Fibroblast of mammary gland (primary cell): ENCODE data around the gene FAM153A.
"Not testable (repeated sequence)": the region's sequence is repeated elsewhere in the genome, so short reads cannot be mapped to it uniquely, and the experiment has no call there.

ENCODE experiments used
- DNase-seq: peaks from one replicate; pipeline ENCODE4 v3.0.0-alpha.2; 2010; ENCODE audit warnings: low read depth
- H3K4me3 ChIP-seq: 2 replicates; pipeline ENCODE4 v1.5.1; 2011; ENCODE audit warnings: low read depth, mild to moderate bottlenecking, low read length, moderate library complexity; ENCODE audit not compliant: control insufficient read depth

The FAM153A gene

GRCh38 chr5:177763737-177764508 is 18.8 kb downstream of the FAM153A start:
- DNase-seq, H3K4me3 ChIP-seq: not testable (repeated sequence)

GRCh38 chr5:177760954-177761353 is 21.7 kb downstream of the FAM153A start:
- H3K4me3 ChIP-seq, result not testable (repeated sequence)
- peak; percentile 0 for DNase-seq

DNA sequence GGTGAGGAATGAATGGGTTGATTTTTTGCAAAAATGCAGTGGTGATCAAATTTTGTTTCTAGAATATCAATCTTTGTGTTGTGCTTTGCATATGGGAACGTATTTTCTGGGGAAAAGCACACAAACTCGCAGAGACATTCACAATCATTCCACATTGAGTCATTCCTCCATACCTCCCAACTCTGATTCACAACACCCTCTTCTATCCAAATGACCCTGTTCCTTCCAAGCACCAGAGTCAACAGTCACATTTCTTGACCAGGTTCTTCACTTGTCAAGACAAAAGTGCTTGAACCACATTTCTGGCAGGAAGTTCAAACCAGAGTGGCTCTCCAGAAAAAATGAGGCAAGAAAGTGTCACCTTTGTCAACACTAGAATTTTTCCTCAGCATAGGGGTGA is 35.3 kb downstream of the FAM153A start:
- not testable (repeated sequence) for H3K4me3 ChIP-seq, DNase-seq

DNA sequence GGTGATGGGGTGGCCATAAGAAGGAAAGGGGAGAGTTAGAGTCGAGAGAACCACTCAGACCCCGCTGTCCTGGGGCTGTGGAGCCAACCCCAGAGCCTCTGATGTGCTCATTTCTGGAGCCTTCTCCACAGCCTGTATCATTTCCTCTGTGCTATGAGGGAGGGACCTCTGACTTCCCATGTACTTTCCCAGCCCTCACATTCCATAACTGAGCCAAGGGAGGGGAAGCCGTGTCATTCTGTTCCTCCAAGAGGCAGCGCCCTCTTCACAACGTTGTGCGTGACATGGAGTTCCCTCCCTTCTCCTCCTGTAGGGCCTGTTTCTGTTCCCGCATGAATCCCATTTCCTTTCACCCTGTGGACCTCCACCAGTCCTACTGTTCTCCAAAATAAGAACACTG is 57.8 kb downstream of the FAM153A start:
- DNase-seq, H3K4me3 ChIP-seq: not testable (repeated sequence)

GRCh38 chr5:177723831-177724485 is 58.7 kb downstream of the FAM153A start:
- DNase-seq, H3K4me3 ChIP-seq: not testable (repeated sequence)

DNA sequence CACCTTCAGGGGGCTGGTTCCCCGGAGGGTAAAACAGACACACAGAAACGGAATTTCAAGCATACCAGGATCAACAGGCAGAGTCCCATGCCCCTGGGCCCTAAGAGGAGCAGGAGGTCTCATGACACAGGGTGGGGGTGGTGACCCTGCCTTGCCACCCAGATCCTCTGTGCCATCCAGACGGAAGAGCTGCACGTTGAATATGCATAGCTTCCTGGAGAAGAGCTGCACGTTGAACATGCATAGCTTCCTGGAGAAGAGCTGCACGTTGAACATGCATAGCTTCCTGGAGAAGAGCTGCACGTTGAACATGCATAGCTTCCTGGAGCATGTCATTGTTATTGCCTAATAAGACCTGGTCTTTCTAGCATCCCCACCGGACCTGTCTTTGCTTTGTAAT is 59.9 kb downstream of the FAM153A start:
- DNase-seq, H3K4me3 ChIP-seq: not testable (repeated sequence)

- H3K4me3 ChIP-seq, DNase-seq: not testable (repeated sequence)
Observed at GRCh38 chr5:177719989-177720388, 62.7 kb downstream of the FAM153A start.

GRCh38 chr5:177715423-177715822 is 67.3 kb downstream of the FAM153A start:
- H3K4me3 ChIP-seq, DNase-seq: not testable (repeated sequence)

GRCh38 chr5:177696100-177696499 is 86.6 kb downstream of the FAM153A start:
- not testable (repeated sequence) for H3K4me3 ChIP-seq

DNA sequence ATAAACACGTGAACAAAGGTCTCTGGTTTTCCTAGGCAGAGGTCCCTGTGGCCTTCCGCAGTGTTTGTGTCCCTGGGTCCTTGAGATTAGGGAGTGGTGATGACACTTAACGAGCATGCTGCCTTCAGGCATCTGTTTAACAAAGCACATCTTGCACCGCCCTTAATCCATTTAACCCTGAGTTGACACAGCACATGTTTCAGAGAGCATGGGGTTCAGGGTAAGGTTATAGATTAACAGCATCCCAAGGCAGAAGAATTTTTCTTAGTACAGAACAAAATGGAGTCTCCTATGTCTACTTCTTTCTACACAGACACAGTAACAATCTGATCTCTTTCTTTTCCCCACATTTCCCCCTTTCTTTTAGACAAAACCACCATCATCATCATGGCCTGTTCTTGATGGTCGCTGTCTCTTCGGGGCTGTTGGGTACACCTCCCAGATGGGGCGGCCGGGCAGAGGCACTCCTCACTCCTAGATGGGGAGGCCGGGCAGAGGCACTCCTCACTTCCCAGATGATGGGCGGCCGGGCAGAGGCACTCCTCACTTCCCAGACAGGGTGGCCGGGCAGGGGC is 87.3 kb downstream of the FAM153A start:
- DNase-seq, H3K4me3 ChIP-seq: not testable (repeated sequence)

More at GRCh38 chr5:177696100-177696499, 86.6 kb downstream of the FAM153A start:
- DNase-seq, result not testable (repeated sequence)

DNA sequence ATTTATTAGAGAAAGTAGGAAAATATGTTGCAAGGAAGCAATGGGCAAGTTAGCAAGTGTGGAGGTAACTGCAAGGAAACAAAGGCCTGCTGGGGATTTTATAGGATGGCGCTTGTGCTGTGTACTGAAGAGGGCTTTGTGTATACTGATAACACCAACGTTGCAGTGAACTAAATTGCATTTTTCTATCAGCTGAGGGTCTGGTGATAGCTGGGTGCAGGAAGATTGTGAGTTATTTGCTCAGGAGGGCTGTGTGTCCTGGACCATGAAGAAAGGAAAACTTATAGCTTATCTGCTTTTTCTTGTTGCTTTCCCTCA is 88.2 kb downstream of the FAM153A start:
- DNase-seq, H3K4me3 ChIP-seq: not testable (repeated sequence)

GRCh38 chr5:177693671-177694517 is 88.8 kb downstream of the FAM153A start:
- DNase-seq, H3K4me3 ChIP-seq: not testable (repeated sequence)

- not testable (repeated sequence) for DNase-seq, H3K4me3 ChIP-seq
Observed at GRCh38 chr5:177692969-177693368, 89.7 kb downstream of the FAM153A start.

DNA sequence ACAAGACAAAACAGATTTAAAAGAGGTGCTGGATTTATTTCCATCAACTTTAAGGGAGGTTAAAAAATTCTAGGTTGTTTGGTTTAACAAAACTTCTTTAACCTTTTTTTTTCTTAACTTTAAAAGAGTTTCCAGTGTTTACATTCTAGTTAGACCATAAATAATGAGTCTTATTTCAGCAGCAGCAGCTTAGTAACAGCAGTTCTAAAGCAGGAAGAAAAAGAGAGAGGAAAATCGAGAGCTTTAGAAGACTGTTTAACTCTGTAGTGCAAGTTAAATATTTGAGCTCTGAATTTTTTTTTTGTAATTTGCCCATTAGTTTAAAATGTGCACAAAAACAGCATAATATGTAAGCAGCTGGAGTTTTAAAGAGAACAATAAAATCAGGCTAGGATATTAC is 90.2 kb downstream of the FAM153A start:
- DNase-seq, H3K4me3 ChIP-seq: not testable (repeated sequence)

DNA sequence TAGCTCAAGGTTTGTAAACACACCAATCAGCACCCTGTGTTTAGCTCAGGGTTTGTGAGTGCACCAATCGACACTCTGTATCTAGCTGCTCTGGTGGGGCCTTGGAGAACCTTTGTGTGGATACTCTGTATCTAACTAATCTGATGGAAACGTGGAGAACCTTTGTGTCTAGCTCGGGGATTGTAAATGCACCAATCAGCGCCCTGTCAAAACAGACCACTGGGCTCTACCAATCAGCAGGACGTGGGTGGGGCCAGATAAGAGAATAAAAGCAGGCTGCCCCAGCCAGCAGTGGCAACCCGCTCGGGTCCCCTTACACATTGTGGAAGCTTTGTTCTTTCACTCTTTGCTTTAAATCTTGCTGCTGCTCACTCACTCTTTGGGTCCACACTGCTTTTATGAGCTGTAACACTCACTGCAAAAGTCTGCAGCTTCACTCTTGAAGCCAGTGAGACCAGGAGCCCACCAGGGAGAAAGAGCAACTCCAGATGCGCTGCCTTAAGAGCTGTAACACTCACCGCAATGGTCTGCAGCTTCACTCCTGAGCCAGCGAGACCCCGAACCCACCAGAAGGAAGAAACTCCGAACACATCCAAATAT is 93.6 kb downstream of the FAM153A start:
- DNase-seq, H3K4me3 ChIP-seq: not testable (repeated sequence)

DNA sequence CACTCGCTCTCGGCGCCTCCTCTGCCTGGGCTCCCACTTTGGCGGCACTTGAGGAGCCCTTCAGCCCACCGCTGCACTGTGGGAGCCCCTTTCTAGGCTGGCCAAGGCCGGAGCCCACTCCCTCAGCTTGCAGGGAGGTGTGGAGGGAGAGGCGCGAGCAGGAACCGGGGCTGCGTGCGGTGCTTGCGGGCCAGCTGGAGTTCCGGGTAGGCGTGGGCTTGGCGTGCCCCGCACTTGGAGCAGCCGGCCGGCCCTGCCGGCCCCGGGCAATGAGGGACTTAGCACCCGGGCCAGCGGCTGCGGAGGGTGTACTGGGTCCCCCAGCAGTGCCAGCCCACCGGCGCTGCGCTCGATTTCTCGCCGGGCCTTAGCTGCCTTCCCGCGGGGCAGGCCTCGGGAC is 94.6 kb downstream of the FAM153A start:
- not testable (repeated sequence) for DNase-seq, H3K4me3 ChIP-seq

DNA sequence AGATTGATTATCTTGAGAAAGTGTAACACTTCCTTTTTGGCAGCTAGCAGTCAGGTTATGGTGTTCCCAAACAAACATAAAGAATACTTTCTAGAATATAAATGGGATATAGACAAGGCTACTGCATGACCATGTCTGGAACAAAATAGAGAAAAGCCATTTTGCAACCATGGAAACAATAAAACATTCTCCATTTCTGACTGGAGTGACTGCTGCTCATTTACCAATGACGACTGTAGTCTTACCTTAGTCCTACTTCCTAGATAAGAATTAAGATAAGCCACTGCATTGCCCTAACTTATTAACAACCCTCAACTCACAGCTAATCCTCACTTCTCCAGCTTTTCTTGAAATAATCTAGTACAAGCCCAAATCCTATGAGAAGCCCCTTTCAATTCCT is 100.8 kb downstream of the FAM153A start:
- not testable (repeated sequence) for H3K4me3 ChIP-seq, DNase-seq
